ENCODE data around the gene CSNK1D.
"Not testable (repeated sequence)": the region's sequence is repeated elsewhere in the genome, so short reads cannot be mapped to it uniquely, and the experiment has no call there.

The CSNK1D gene

DNA sequence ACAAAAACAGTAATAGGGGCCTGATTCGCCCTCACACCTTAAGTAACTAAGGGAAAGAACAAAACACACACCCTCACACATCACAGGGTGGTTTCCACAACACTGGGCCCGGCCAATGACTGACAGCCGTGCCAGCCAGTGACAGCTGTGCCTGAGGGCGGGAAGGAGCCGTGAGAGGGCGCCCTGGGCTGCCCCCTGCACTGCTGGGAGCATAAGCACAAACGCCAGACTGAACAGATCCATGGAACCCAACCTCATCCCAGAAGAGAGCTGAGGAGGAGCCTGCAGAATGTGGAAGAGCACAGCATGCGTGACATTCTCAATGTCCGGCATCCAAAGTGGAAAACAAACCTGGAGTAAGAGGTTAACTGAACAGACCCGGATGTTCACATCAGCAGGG, 16.0 kb downstream of the CSNK1D start:
- Histone ChIP-seq H3K27ac (no peak overlapping the region), H3K4me3 (no peak overlapping the region)
- DNase-seq (ENCODE audit: low spot score), result no peak
- no peak for TF ChIP-seq CTCF (IDR thresholded peaks at IDR 0.05)

DNA sequence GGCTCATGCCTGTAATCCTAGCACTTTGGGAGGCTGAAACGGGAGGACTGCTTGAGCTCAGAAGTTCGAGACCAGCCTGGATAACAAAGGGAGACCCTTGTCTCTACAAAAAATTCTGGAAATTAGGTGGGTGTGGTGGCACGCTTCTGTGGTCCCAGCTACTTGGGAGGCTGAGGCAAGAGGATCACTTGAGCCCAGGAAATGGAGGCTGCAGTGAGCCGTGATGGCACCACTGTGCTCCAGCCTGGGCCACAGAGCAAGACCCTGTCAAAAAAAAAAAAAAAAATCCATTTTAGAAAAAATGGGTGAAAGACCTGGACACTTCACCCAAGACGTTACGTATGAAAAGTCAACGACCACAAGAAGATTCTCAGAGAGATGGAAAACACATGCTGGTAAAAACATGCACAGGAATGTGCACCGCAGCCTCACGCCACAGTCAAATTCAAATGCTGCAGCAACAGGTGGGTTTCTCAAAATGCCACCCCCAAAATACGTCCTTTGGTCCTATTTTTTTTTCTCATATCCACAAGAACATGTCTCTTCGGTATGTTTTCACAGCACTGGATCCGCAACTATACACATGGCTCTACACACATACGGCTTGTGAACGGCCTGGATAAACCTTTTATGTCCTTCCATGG, 17.1 kb downstream of the CSNK1D start:
- Histone ChIP-seq H3K27ac (no peak overlapping the region), H3K4me3 (no peak overlapping the region)
- no peak for TF ChIP-seq CTCF (IDR thresholded peaks at IDR 0.05)
- no peak for DNase-seq (ENCODE audit: low spot score)

GRCh38 chr17:82255402-82255972, 18.0 kb downstream of the CSNK1D start:
- no peak overlapping the region for H3K4me3 ChIP-seq
- no peak overlapping the region for H3K27ac ChIP-seq
- DNase-seq (ENCODE audit: low spot score), result no peak
- no peak for TF ChIP-seq CTCF (IDR thresholded peaks at IDR 0.05)

DNA sequence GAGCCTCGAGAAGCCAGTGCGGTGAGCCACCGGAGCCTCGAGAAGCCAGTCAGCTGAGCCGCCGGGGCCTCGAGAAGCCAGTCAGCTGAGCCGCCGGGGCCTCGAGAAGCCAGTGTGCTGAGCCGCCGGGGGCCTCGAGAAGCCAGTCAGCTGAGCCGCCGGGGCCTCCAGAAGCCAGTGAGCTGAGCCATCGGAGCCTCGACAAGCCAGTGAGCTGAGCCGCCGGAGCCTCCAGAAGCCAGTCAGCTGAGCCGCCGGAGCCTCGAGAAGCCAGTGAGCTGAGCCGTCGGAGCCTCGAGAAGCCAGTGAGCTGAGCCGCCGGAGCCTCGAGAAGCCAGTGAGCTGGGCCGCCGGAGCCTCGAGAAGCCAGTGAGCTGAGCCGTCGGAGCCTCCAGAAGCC, 18.8 kb downstream of the CSNK1D start:
- not testable (repeated sequence) for H3K4me3 ChIP-seq; DNase-seq (ENCODE audit: low spot score); H3K27ac ChIP-seq

DNA sequence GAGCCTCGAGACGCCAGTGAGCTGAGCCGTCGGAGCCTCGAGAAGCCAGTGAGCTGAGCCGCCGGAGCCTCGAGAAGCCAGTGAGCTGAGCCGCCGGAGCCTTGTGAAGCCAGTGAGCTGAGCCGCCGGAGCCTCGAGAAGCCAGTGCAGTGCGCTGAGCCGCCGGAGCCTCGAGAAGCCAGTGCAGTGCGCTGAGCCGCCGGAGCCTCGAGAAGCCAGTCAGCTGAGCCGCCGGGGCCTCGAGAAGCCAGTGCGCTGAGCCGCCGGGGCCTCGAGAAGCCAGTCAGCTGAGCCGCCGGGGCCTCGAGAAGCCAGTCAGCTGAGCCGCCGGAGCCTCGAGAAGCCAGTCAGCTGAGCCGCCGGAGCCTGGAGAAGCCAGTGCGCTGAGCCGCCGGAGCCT, 19.4 kb downstream of the CSNK1D start:
- DNase-seq (ENCODE audit: low spot score); H3K4me3 ChIP-seq; H3K27ac ChIP-seq: not testable (repeated sequence)

DNA sequence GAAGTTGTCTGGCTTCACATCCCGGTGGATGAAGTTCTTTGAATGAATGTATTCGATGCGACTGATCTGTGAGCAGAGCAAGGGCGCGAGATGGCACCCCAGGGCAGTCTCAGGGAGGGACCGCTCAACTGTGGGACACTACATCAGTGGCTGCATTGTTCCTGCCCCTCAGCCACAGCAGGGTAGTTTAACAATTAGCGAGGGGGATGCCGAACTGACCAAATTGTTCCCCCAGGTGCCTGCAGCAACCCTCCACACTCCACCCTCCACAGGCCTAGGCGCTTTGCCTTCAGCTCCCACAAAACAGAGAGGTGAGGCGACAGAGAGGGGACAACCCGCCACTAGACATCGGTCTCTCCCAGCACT, 20.3 kb downstream of the CSNK1D start:
- Histone ChIP-seq H3K27ac (no peak overlapping the region), H3K4me3 (no peak overlapping the region)
- TF ChIP-seq CTCF (IDR thresholded peaks at IDR 0.05), result no peak
- DNase-seq (ENCODE audit: low spot score), result no peak

DNA sequence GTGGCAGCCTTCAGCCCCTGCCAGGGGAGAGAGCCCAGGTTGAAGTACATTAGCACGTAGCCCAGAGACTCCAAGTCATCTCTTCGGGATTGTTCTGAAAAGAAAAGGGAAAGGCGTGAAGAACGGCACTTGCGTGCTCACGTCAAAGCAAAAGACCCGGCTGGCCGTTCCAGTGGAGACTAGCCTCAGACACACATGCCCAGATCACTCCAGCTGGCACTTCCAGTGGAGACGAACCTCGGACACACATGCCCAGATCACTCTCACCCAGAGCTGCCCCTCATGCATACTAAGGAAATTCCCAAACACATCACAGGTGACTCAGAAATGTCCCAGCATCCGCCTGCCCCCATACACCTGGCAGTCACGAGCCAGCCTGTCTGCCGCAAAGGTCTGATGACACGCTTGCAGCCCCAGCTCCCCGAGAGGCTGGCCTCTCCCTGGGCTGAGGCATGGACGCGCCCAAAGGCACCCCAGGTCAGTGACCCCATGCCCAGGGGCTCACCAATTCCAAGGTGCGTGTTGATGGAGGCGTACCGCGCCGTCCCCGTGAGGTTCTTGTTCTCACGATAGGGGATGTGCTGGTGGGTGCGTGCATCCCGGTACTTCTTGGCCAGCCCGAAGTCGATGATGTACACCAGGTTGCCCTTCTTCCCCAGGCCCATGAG, 20.9 kb downstream of the CSNK1D start:
- Histone ChIP-seq H3K27ac (no peak overlapping the region), H3K4me3 (no peak overlapping the region)
- no peak for DNase-seq (ENCODE audit: low spot score)
- TF ChIP-seq CTCF (IDR thresholded peaks at IDR 0.05), result no peak

DNA sequence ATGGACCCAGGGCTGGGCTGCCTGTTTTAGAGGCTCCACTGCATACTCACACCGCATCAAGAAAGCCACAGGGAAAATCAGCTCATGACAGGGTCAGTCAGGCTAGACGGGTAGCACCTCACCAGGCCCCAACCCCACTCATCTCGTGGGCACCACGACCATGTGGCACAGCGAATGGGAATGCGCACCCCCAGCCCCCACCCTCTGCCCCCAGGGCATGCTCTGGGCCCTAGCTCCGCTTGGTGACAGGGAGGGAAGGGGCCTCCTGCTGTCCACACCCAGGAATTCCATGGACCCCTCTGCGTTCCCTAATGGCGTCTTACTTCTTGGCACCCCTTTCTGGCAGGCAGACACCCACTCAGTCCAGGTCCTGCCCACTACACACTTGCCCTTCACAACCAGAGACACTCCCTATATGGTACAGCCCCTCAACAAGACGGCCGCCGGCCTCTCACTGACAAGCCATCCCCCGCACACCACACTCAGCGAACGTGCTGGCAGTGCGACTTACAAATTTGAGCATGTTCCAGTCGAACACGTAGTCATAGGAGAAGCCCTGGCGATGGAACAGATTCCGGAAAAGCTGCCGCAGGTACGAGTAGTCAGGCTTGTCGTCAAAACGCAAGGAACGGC, 22.5 kb downstream of the CSNK1D start:
- DNase-seq (ENCODE audit: low spot score), result no peak

More for the DNA sequence above, 22.5 kb downstream of the CSNK1D start:
- Histone ChIP-seq H3K4me3 (no peak overlapping the region), H3K27ac (no peak overlapping the region)
- no peak for TF ChIP-seq CTCF (IDR thresholded peaks at IDR 0.05)

Data from coronary artery (tissue), 2 donors.